SU-DHL-6 (cell line): ENCODE results near the gene SLC12A1.

Experiments
- CTCF ChIP-seq: fragments of 200-600 bp; sonication (generic); IDR thresholded peaks from one replicate; pipeline ENCODE4 v1.5.1; 2017; ENCODE audit warnings: antibody characterized with exemption, mild to moderate bottlenecking, low read length, moderate library complexity; ENCODE audit not compliant: insufficient read depth, poor library complexity, severe bottlenecking
- EZH2phosphoT487 ChIP-seq: fragments of 200-600 bp; sonication (generic), shearing (Covaris generic); conservative IDR thresholded peaks from 2 replicates; pipeline ENCODE4 v1.6.1; 2018; ENCODE audit warnings: mild to moderate bottlenecking, antibody characterized with exemption, low read length, moderate library complexity, mixed read lengths

GRCh38 chr15:48266024-48266689, 60.1 kb downstream of the SLC12A1 start:
- no peak for TF ChIP-seq CTCF
- no peak for TF ChIP-seq EZH2phosphoT487
